CD14-positive monocyte (primary cell): ENCODE data around the gene PAX8. TPM values are rescaled to one million over a fixed set of nuclear protein-coding genes. Genes with fewer than 3 reads are reported as not detected.
A peak's percentile ranks its signal among the peaks of the same experiment; 100 is the strongest.

Experiments
- DNase-seq, 3 donors: peaks; one replicate each; pipeline ENCODE4 v3.0.0-alpha.2; 2011 to 2022
- H2AFZ ChIP-seq: 2 replicates; pipeline ENCODE4 v1.6.0; 2012; ENCODE audit warnings: mild to moderate bottlenecking, low read depth, low read length, inconsistent platforms; ENCODE audit not compliant: insufficient read depth, poor library complexity, severe bottlenecking
- H3K27ac ChIP-seq, 2 donors: 1 replicate in 1 of 2; 2 replicates in 1 of 2; pipeline ENCODE4 v1.5.1; 2012 to 2013; ENCODE audit warnings: low read length in 2 of 2, control low read depth in 1 of 2, inconsistent platforms in 1 of 2, low read depth in 1 of 2, mild to moderate bottlenecking in 1 of 2
- H3K27me3 ChIP-seq, 2 donors: one replicate each; pipeline versions ENCODE4 v1.6.0 to v1.6.1; 2011 to 2013; ENCODE audit warnings: low read length in 2 of 2; ENCODE audit not compliant: control insufficient read depth in 2 of 2, insufficient read depth in 2 of 2
- H3K36me3 ChIP-seq, 2 donors: replicated peaks in 1 of 2; 1 replicate in 1 of 2; 2 replicates in 1 of 2; pipeline versions ENCODE4 v1.5.1 to v1.6.1; 2012 to 2013; ENCODE audit warnings: low read length in 2 of 2, control low read depth in 1 of 2, inconsistent platforms in 1 of 2, mild to moderate bottlenecking in 1 of 2; ENCODE audit not compliant: insufficient read depth in 2 of 2, control insufficient read depth in 1 of 2
- H3K4me1 ChIP-seq, 2 donors: 1 replicate in 1 of 2; 2 replicates in 1 of 2; pipeline versions ENCODE4 v1.5.1 to v1.6.1; 2012 to 2013; ENCODE audit warnings: low read length in 2 of 2, control low read depth in 1 of 2, inconsistent platforms in 1 of 2, mild to moderate bottlenecking in 1 of 2, moderate library complexity in 1 of 2; ENCODE audit not compliant: insufficient read depth in 2 of 2, control insufficient read depth in 1 of 2
- H3K4me2 ChIP-seq: replicated peaks from 2 replicates; pipeline ENCODE3; 2012; ENCODE audit warnings: low read length, moderate library complexity, mild to moderate bottlenecking; ENCODE audit not compliant: poor library complexity, severe bottlenecking; ENCODE audit errors: extremely low read depth
- H3K4me3 ChIP-seq, 3 experiments: fragments of 200-600 bp in 1 of 3; sonication (generic) in 1 of 3; replicated peaks in 1 of 3; 1 replicate in 2 of 3; 2 replicates in 1 of 3; pipeline ENCODE4 v1.5.1; 2011 to 2013; ENCODE audit warnings: low read length in 3 of 3, mild to moderate bottlenecking in 3 of 3, control low read depth in 2 of 3, low read depth in 2 of 3, inconsistent platforms in 1 of 3, moderate library complexity in 1 of 3
- H3K79me2 ChIP-seq: 2 replicates; pipeline ENCODE4 v1.6.0; 2012; ENCODE audit warnings: mild to moderate bottlenecking, control low read depth, inconsistent platforms, low read length, moderate library complexity; ENCODE audit not compliant: insufficient read depth
- H3K9ac ChIP-seq: 2 replicates; pipeline ENCODE4 v1.6.0; 2017; ENCODE audit warnings: low read length, mild to moderate bottlenecking; ENCODE audit not compliant: insufficient read depth, poor library complexity, severe bottlenecking
- H3K9me3 ChIP-seq, 2 donors: replicated peaks in 1 of 2; 1 replicate in 1 of 2; 2 replicates in 1 of 2; pipeline versions ENCODE4 v1.5.1 to v1.6.1; 2012 to 2013; ENCODE audit warnings: low read length in 2 of 2, control low read depth in 1 of 2; ENCODE audit not compliant: control insufficient read depth in 1 of 2, insufficient read depth in 1 of 2
- H4K20me1 ChIP-seq: 2 replicates; pipeline ENCODE4 v1.6.0; 2012; ENCODE audit warnings: mild to moderate bottlenecking, low read length, control low read depth, moderate library complexity; ENCODE audit not compliant: insufficient read depth
- H3K27ac Mint-ChIP-seq, 7 donors: one replicate each; pipeline ENCODE4 v1.8.0; 2020; ENCODE audit warnings: mild to moderate bottlenecking in 7 of 7, mixed read lengths in 7 of 7, moderate library complexity in 6 of 7, inconsistent platforms in 2 of 7
- H3K27me3 Mint-ChIP-seq, 3 donors: one replicate each; pipeline ENCODE4 v1.8.0; 2021 to 2022; ENCODE audit warnings: low read depth in 3 of 3, mild to moderate bottlenecking in 3 of 3, mixed read lengths in 3 of 3, moderate library complexity in 3 of 3, inconsistent platforms in 1 of 3
- H3K36me3 Mint-ChIP-seq, 2 donors: one replicate each; pipeline ENCODE4 v1.8.0; 2020; ENCODE audit warnings: mixed read lengths in 2 of 2, inconsistent platforms in 1 of 2, mild to moderate bottlenecking in 1 of 2
- H3K4me1 Mint-ChIP-seq: one replicate; pipeline ENCODE4 v1.8.0; 2020; ENCODE audit warnings: mild to moderate bottlenecking, mixed read lengths
- H3K4me3 Mint-ChIP-seq, 2 donors: one replicate each; pipeline ENCODE4 v1.8.0; 2020; ENCODE audit warnings: mild to moderate bottlenecking in 2 of 2, mixed read lengths in 2 of 2, moderate library complexity in 1 of 2
- H3K9me3 Mint-ChIP-seq, 7 donors: one replicate each; pipeline ENCODE4 v1.8.0; 2020 to 2022; ENCODE audit warnings: mixed read lengths in 7 of 7, mild to moderate bottlenecking in 6 of 7, moderate library complexity in 6 of 7, inconsistent platforms in 2 of 7
- WGBS: methylation state at CpG from one replicate; pipeline ENCODE4 v1.1.5; 2013; ENCODE audit warnings: missing lambda C conversion rate; ENCODE audit not compliant: insufficient coverage; 5-methylcytosine and 5-hydroxymethylcytosine counted together
- intact Hi-C, 2 donors: fragments of 100-400 bp; cut with micrococcal nuclease; formaldehyde crosslinking; loops; one replicate each; pipeline versions ENCODE4 v1.15.0 to v1.15.1; 2023
- polyA plus RNA-seq, 3 donors: library from polyadenylated mRNA; depleted of rRNA in 1 of 3; unstranded in 2 of 3; stranded (reverse) in 1 of 3; fragments of 300-500 nt in 2 of 3; fragments of >200 nt in 1 of 3; fragmentation: Illumina TruSeq in 2 of 3; gene quantifications; 1 replicate in 2 of 3; 2 replicates in 1 of 3; pipeline ENCODE4 v1.2.3, GENCODE V29; 2012 to 2021
- TF ChIP-seq, protein P1 (sequence below): fragments of 200-600 bp; IDR thresholded peaks from one replicate; pipeline ENCODE4 v1.8.0; 2022; ENCODE audit warnings: antibody characterized with exemption, mild to moderate bottlenecking

PAX8 gene
- polyA plus RNA-seq, 3 donors: 0.26 to 0.47 (median 0.36) TPM

GRCh38 chr2:113178069-113178746 lies 100.5 kb downstream of the PAX8 start:
- peak overlapping the region in 2 of 7 donors; percentile 61 to 90 for H3K27ac Mint-ChIP-seq
- H3K9me3 Mint-ChIP-seq: no peaks in the 10 kb centered on the region
- no peak overlapping the region for H3K4me3 Mint-ChIP-seq
- Histone ChIP-seq H3K9me3 (no peaks in the 10 kb centered on the region), H3K4me2 (no peak overlapping the region), H3K9ac (no peak overlapping the region), H3K27me3 (no peaks in the 10 kb centered on the region), H3K4me1 (peaks cover 75 to 98% of the 10 kb centered on the region in 2 donors), H3K36me3 (peaks cover 21 to 44% of the 10 kb centered on the region in 2 donors), H3K4me3 (no peak overlapping the region), H4K20me1 (peaks cover 87% of the 10 kb centered on the region), H3K79me2 (peaks cover 94% of the 10 kb centered on the region), H3K27ac (peak overlapping the region in 1 of 2 donors; percentile 97), H2AFZ (no peak overlapping the region)
- DNase-seq: no peak
- intact Hi-C loops: loop anchor here in 1 of 2 donors (5.0 kb wide), 1 partner anchor 36 kb away; no protein-coding TSS in a partner anchor
- WGBS: 100% methylated on average over 7 of the region's 11 CpGs
- H3K4me1 Mint-ChIP-seq: peaks cover 85% of the 10 kb centered on the region
- H3K36me3 Mint-ChIP-seq: peaks cover 40 to 57% of the 10 kb centered on the region in 2 donors
- H3K27me3 Mint-ChIP-seq: peaks cover 0 to 2% (median 0%) of the 10 kb centered on the region in 3 donors
- TF ChIP-seq, protein P1, sequence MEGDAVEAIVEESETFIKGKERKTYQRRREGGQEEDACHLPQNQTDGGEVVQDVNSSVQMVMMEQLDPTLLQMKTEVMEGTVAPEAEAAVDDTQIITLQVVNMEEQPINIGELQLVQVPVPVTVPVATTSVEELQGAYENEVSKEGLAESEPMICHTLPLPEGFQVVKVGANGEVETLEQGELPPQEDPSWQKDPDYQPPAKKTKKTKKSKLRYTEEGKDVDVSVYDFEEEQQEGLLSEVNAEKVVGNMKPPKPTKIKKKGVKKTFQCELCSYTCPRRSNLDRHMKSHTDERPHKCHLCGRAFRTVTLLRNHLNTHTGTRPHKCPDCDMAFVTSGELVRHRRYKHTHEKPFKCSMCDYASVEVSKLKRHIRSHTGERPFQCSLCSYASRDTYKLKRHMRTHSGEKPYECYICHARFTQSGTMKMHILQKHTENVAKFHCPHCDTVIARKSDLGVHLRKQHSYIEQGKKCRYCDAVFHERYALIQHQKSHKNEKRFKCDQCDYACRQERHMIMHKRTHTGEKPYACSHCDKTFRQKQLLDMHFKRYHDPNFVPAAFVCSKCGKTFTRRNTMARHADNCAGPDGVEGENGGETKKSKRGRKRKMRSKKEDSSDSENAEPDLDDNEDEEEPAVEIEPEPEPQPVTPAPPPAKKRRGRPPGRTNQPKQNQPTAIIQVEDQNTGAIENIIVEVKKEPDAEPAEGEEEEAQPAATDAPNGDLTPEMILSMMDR: no peak

GRCh38 chr2:113176696-113177355 lies 101.9 kb downstream of the PAX8 start:
- intact Hi-C loops: loop anchor here in 1 of 2 donors (5.0 kb wide), 1 partner anchor 35 kb away; no protein-coding TSS in a partner anchor
- peak overlapping the region in 5 of 7 donors; percentile 6 to 71 (median 66) for H3K27ac Mint-ChIP-seq
- H3K4me3 Mint-ChIP-seq: peak overlapping the region; percentile 89 to 94
- peaks cover 27 to 43% of the 10 kb centered on the region in 2 donors for H3K36me3 Mint-ChIP-seq
- Histone ChIP-seq H4K20me1 (peaks cover 74% of the 10 kb centered on the region), H3K4me1 (peaks cover 80 to 96% of the 10 kb centered on the region in 2 donors), H3K27ac (peak overlapping the region in 1 of 2 donors; percentile 97), H3K9me3 (no peaks in the 10 kb centered on the region), H3K4me3 (no peak overlapping the region), H3K79me2 (peaks cover 80% of the 10 kb centered on the region), H3K9ac (no peak overlapping the region), H3K4me2 (peak overlapping the region; percentile 99), H3K27me3 (no peaks in the 10 kb centered on the region), H2AFZ (no peak overlapping the region), H3K36me3 (peaks cover 8 to 30% of the 10 kb centered on the region in 2 donors)
- TF ChIP-seq, protein P1: no peak
- peaks cover 0 to 2% (median 0%) of the 10 kb centered on the region in 3 donors for H3K27me3 Mint-ChIP-seq
- whole genome bisulfite sequencing: 87% methylated on average over 4 of the region's 7 CpGs
- no peak for DNase-seq
- no peaks in the 10 kb centered on the region for H3K9me3 Mint-ChIP-seq
- H3K4me1 Mint-ChIP-seq: peaks cover 89% of the 10 kb centered on the region
